Mesenchymal stem cell (in vitro differentiated cells and primary cell): Measurements from ENCODE around the gene CPOX.
A peak's percentile ranks its signal among the peaks of the same experiment; 100 is the strongest.

ENCODE experiments used
- DNase-seq: peaks from one replicate; pipeline ENCODE4 v3.0.0-alpha.2; 2013
- H2AFZ ChIP-seq: one replicate; pipeline ENCODE4 v1.6.1; 2013; ENCODE audit warnings: low read depth, mild to moderate bottlenecking, control low read depth, inconsistent platforms, low read length, moderate library complexity
- H2AK5ac ChIP-seq: 2 replicates; pipeline ENCODE4 v1.6.1; 2013; ENCODE audit warnings: low read length, moderate library complexity, mild to moderate bottlenecking, inconsistent platforms; ENCODE audit not compliant: severe bottlenecking
- H2BK120ac ChIP-seq: one replicate; pipeline ENCODE4 v1.6.1; 2013; ENCODE audit warnings: low read depth, mild to moderate bottlenecking, inconsistent platforms, low read length, moderate library complexity
- H2BK12ac ChIP-seq, 2 experiments: one replicate each; pipeline ENCODE4 v1.6.1; 2013; ENCODE audit warnings: inconsistent platforms in 2 of 2, low read length in 2 of 2, mild to moderate bottlenecking in 2 of 2, moderate library complexity in 2 of 2, control low read depth in 1 of 2
- H2BK15ac ChIP-seq: one replicate; pipeline ENCODE4 v1.6.1; 2013; ENCODE audit warnings: mild to moderate bottlenecking, low read depth, inconsistent platforms; ENCODE audit not compliant: poor library complexity, severe bottlenecking
- H2BK5ac ChIP-seq: 2 replicates; pipeline ENCODE4 v1.6.1; 2013; ENCODE audit warnings: low read depth, mild to moderate bottlenecking, low read length, control low read depth, inconsistent platforms; ENCODE audit not compliant: poor library complexity, severe bottlenecking
- H3K14ac ChIP-seq, 2 experiments: one replicate each; pipeline ENCODE4 v1.6.1; 2013; ENCODE audit warnings: inconsistent platforms in 2 of 2, low read length in 2 of 2, control low read depth in 1 of 2, mild to moderate bottlenecking in 1 of 2, moderate library complexity in 1 of 2
- H3K18ac ChIP-seq, 2 experiments: one replicate each; pipeline ENCODE4 v1.6.1; 2013; ENCODE audit warnings: inconsistent platforms in 2 of 2, low read length in 2 of 2, control low read depth in 1 of 2, low read depth in 1 of 2, mild to moderate bottlenecking in 1 of 2
- H3K23ac ChIP-seq, 2 experiments: one replicate each; pipeline ENCODE4 v1.6.1; 2013; ENCODE audit warnings: inconsistent platforms in 2 of 2, low read length in 2 of 2, mild to moderate bottlenecking in 2 of 2, moderate library complexity in 2 of 2, control low read depth in 1 of 2
- H3K27ac ChIP-seq: 2 replicates; pipeline ENCODE4 v1.5.1; 2013; ENCODE audit warnings: mild to moderate bottlenecking, moderate library complexity, low read length, control low read depth, inconsistent platforms; ENCODE audit not compliant: poor library complexity, severe bottlenecking
- H3K27me3 ChIP-seq, 2 experiments: 2 replicates each; pipeline versions ENCODE4 v1.6.1 to v1.7.0; 2013; ENCODE audit warnings: low read length in 2 of 2, mild to moderate bottlenecking in 2 of 2, moderate library complexity in 2 of 2, control low read depth in 1 of 2, inconsistent platforms in 1 of 2; ENCODE audit not compliant: control insufficient read depth in 1 of 2, insufficient read depth in 1 of 2
- H3K36me3 ChIP-seq, 2 experiments: 2 replicates each; pipeline versions ENCODE4 v1.6.1 to v1.7.0; 2013; ENCODE audit warnings: low read length in 2 of 2, control low read depth in 1 of 2, inconsistent platforms in 1 of 2, low read depth in 1 of 2, mild to moderate bottlenecking in 1 of 2; ENCODE audit not compliant: insufficient read depth in 2 of 2, control insufficient read depth in 1 of 2
- H3K4ac ChIP-seq, 2 experiments: one replicate each; pipeline ENCODE4 v1.6.1; 2013; ENCODE audit warnings: inconsistent platforms in 2 of 2, low read length in 2 of 2, mild to moderate bottlenecking in 2 of 2, moderate library complexity in 2 of 2, control low read depth in 1 of 2, low read depth in 1 of 2
- H3K4me1 ChIP-seq: 2 replicates; pipeline ENCODE4 v1.6.1; 2013; ENCODE audit warnings: low read depth, low read length, control low read depth; ENCODE audit not compliant: control insufficient read depth, insufficient read depth
- H3K4me2 ChIP-seq: 2 replicates; pipeline ENCODE4 v1.6.1; 2013; ENCODE audit warnings: low read length, mild to moderate bottlenecking, inconsistent platforms; ENCODE audit not compliant: poor library complexity, severe bottlenecking
- H3K4me3 ChIP-seq, 2 experiments: 2 replicates each; pipeline versions ENCODE4 v1.5.1 to v1.7.0; 2013; ENCODE audit warnings: low read length in 2 of 2, mild to moderate bottlenecking in 2 of 2, control low read depth in 1 of 2, low read depth in 1 of 2; ENCODE audit not compliant: insufficient read depth in 1 of 2
- H3K79me1 ChIP-seq: replicated peaks from 2 replicates; pipeline ENCODE4 v1.6.1; 2013; ENCODE audit warnings: mild to moderate bottlenecking, control low read depth, low read length, inconsistent platforms; ENCODE audit not compliant: poor library complexity, severe bottlenecking
- H3K9ac ChIP-seq: 2 replicates; pipeline ENCODE4 v1.7.0; 2013; ENCODE audit warnings: mild to moderate bottlenecking, low read length, moderate library complexity
- H3K9me3 ChIP-seq: 2 replicates; pipeline ENCODE4 v1.7.0; 2013; ENCODE audit warnings: mild to moderate bottlenecking, low read length; ENCODE audit not compliant: control insufficient read depth
- H4K8ac ChIP-seq: one replicate; pipeline ENCODE4 v1.6.1; 2013; ENCODE audit warnings: inconsistent platforms, mild to moderate bottlenecking, low read length, moderate library complexity
- H4K91ac ChIP-seq: one replicate; pipeline ENCODE4 v1.6.1; 2013; ENCODE audit warnings: mild to moderate bottlenecking, low read length, inconsistent platforms
- WGBS: methylation state at CpG from one replicate; pipeline ENCODE4 v1.1.7; 2013; ENCODE audit warnings: mixed read lengths; 5-methylcytosine and 5-hydroxymethylcytosine counted together

The CPOX gene

DNA sequence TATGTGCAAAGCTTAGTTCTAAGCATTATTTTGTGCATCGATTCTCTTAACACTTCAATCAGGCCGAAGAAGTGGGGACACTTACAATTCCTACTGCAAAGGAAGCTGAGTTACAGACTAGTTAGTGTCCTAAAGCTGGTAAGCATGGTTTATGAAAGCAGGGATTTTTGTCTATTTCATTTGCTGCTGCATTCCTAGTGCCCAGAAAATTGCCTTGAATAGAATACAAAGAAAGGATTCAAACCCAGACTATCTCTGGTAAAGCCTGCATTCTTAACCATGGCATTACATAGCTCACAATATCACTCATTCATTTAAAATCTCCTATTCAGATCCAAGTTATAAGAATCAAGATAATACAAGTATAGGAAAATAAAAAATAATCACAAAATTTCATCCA, 24.4 kb upstream of the CPOX start:
- H3K4me1 ChIP-seq, result no peaks in the 10 kb centered on the region
- H2AK5ac ChIP-seq, result no peak overlapping the region
- H4K91ac ChIP-seq, result no peak overlapping the region
- H3K4me3 ChIP-seq, result no peak overlapping the region
- H3K27me3 ChIP-seq, result no peaks in the 10 kb centered on the region
- WGBS, result 96% methylated on average over 2 of the region's 2 CpGs
- no peak overlapping the region for H2BK12ac ChIP-seq
- no peak overlapping the region for H2BK120ac ChIP-seq
- H3K14ac ChIP-seq, result no peak overlapping the region
- H3K4ac ChIP-seq, result no peak overlapping the region
- H3K18ac ChIP-seq, result no peak overlapping the region
- no peak for DNase-seq
- H3K36me3 ChIP-seq, result no peaks in the 10 kb centered on the region
- H3K79me1 ChIP-seq, result no peaks in the 10 kb centered on the region
- H3K27ac ChIP-seq, result no peak overlapping the region
- H3K23ac ChIP-seq, result no peak overlapping the region
- no peak overlapping the region for H3K4me2 ChIP-seq
- H2AFZ ChIP-seq, result no peak overlapping the region
- no peak overlapping the region for H4K8ac ChIP-seq
- no peaks in the 10 kb centered on the region for H3K9me3 ChIP-seq
- H2BK5ac ChIP-seq, result no peak overlapping the region
- no peak overlapping the region for H2BK15ac ChIP-seq
- H3K9ac ChIP-seq, result no peak overlapping the region

GRCh38 chr3:98613616-98614015, 20.2 kb upstream of the CPOX start:
- Histone ChIP-seq H3K14ac (no peak overlapping the region), H2BK12ac (no peak overlapping the region), H2BK5ac (no peak overlapping the region), H2BK120ac (no peak overlapping the region), H3K27ac (no peak overlapping the region), H4K8ac (no peak overlapping the region), H3K18ac (no peak overlapping the region), H2AFZ (no peak overlapping the region), H4K91ac (no peak overlapping the region), H3K79me1 (no peaks in the 10 kb centered on the region), H2BK15ac (no peak overlapping the region), H3K9me3 (peaks cover 3% of the 10 kb centered on the region), H3K9ac (no peak overlapping the region), H3K4ac (no peak overlapping the region), H3K27me3 (no peaks in the 10 kb centered on the region), H3K23ac (no peak overlapping the region), H3K4me2 (no peak overlapping the region), H3K36me3 (no peaks in the 10 kb centered on the region), H3K4me3 (no peak overlapping the region), H2AK5ac (no peak overlapping the region), H3K4me1 (no peaks in the 10 kb centered on the region)
- peak; percentile 9 for DNase-seq
- 85% methylated on average over 4 of the region's 4 CpGs for WGBS

- H2BK5ac ChIP-seq, result no peak overlapping the region
- H3K4me2 ChIP-seq, result no peak overlapping the region
- no peak overlapping the region for H2BK120ac ChIP-seq
- no peaks in the 10 kb centered on the region for H3K27me3 ChIP-seq
- H3K27ac ChIP-seq, result no peak overlapping the region
- peaks cover 3% of the 10 kb centered on the region for H3K9me3 ChIP-seq
- H3K14ac ChIP-seq, result no peak overlapping the region
- no peak overlapping the region for H2AFZ ChIP-seq
- H3K4me1 ChIP-seq, result no peaks in the 10 kb centered on the region
- no peak overlapping the region for H2AK5ac ChIP-seq
- no peak overlapping the region for H4K91ac ChIP-seq
- no peak overlapping the region for H3K23ac ChIP-seq
- H4K8ac ChIP-seq, result no peak overlapping the region
- no peaks in the 10 kb centered on the region for H3K36me3 ChIP-seq
- no peak overlapping the region for H3K18ac ChIP-seq
- no peak overlapping the region for H2BK12ac ChIP-seq
- no peak overlapping the region for H3K4ac ChIP-seq
- no peak overlapping the region for H2BK15ac ChIP-seq
- no peak overlapping the region for H3K4me3 ChIP-seq
- H3K79me1 ChIP-seq, result no peaks in the 10 kb centered on the region
- no peak overlapping the region for H3K9ac ChIP-seq
- WGBS, result 93% methylated on average over 6 of the region's 6 CpGs
- no peak for DNase-seq
Observed at GRCh38 chr3:98612996-98613517, 19.6 kb upstream of the CPOX start.

GRCh38 chr3:98612587-98612986, 19.2 kb upstream of the CPOX start:
- H2BK12ac ChIP-seq, result no peak overlapping the region
- no peak overlapping the region for H3K4me2 ChIP-seq
- no peak overlapping the region for H3K23ac ChIP-seq
- no peak overlapping the region for H3K27ac ChIP-seq
- H3K14ac ChIP-seq, result no peak overlapping the region
- H3K4me3 ChIP-seq, result no peak overlapping the region
- H2BK5ac ChIP-seq, result no peak overlapping the region
- H3K4ac ChIP-seq, result no peak overlapping the region
- H2AFZ ChIP-seq, result no peak overlapping the region
- H3K4me1 ChIP-seq, result no peaks in the 10 kb centered on the region
- H3K9ac ChIP-seq, result no peak overlapping the region
- H2BK15ac ChIP-seq, result no peak overlapping the region
- DNase-seq, result no peak
- H3K79me1 ChIP-seq, result no peaks in the 10 kb centered on the region
- no peak overlapping the region for H3K18ac ChIP-seq
- H3K9me3 ChIP-seq, result peaks cover 3% of the 10 kb centered on the region
- no peaks in the 10 kb centered on the region for H3K36me3 ChIP-seq
- no peak overlapping the region for H4K91ac ChIP-seq
- H2BK120ac ChIP-seq, result no peak overlapping the region
- WGBS, result 70% methylated on average over 5 of the region's 5 CpGs
- no peaks in the 10 kb centered on the region for H3K27me3 ChIP-seq
- H2AK5ac ChIP-seq, result no peak overlapping the region
- no peak overlapping the region for H4K8ac ChIP-seq
